Heart left ventricle (tissue), 16 donors: ENCODE data around the gene SCNN1G. TPM values are rescaled to one million over a fixed set of nuclear protein-coding genes. Genes with fewer than 3 reads are reported as not detected.

Experiments used
- ATAC-seq, 4 donors: fragments of 200-7000 bp; cut with Tn5 transposase; one replicate each; pipeline ENCODE4 v1.9.1; 2020 to 2022; ENCODE audit warnings: moderate library complexity in 4 of 4, mild to moderate bottlenecking in 3 of 4, moderate number of reproducible peaks in 1 of 4
- DNase-seq, 5 donors: peaks; one replicate each; pipeline ENCODE4 v3.0.0-alpha.2; 2020
- H3K27ac ChIP-seq, 12 donors: fragments of 200-600 bp; sonication (generic) in 4 of 12; one replicate each; pipeline versions ENCODE4 v1.5.0 to v1.8.0; 2016 to 2022; ENCODE audit warnings: mild to moderate bottlenecking in 2 of 12
- H3K27me3 ChIP-seq, 9 donors: fragments of 200-600 bp; sonication (generic) in 2 of 9; one replicate each; pipeline versions ENCODE4 v1.5.1 to v1.8.0; 2016 to 2022; ENCODE audit warnings: mild to moderate bottlenecking in 3 of 9
- H3K36me3 ChIP-seq, 9 donors: fragments of 200-600 bp; sonication (generic) in 2 of 9; one replicate each; pipeline versions ENCODE4 v1.5.0 to v1.8.0; 2018 to 2022; ENCODE audit warnings: mild to moderate bottlenecking in 2 of 9
- H3K4me1 ChIP-seq, 12 donors: fragments of 200-600 bp; sonication (generic) in 4 of 12; one replicate each; pipeline versions ENCODE4 v1.5.0 to v1.8.0; 2016 to 2022; ENCODE audit warnings: mild to moderate bottlenecking in 3 of 12
- H3K4me3 ChIP-seq, 12 donors: fragments of 200-600 bp; sonication (generic) in 4 of 12; one replicate each; pipeline versions ENCODE4 v1.5.0 to v1.8.0; 2017 to 2022; ENCODE audit warnings: mild to moderate bottlenecking in 9 of 12, moderate library complexity in 4 of 12
- H3K9me3 ChIP-seq, 12 donors: fragments of 200-600 bp; sonication (generic) in 4 of 12; one replicate each; pipeline versions ENCODE4 v1.5.0 to v1.8.0; 2016 to 2022; ENCODE audit warnings: mild to moderate bottlenecking in 1 of 12
- CTCF ChIP-seq, 12 donors: fragments of 200-600 bp; sonication (generic) in 4 of 12; IDR thresholded peaks; one replicate each; pipeline versions ENCODE4 v1.5.0 to v1.8.0; 2018 to 2022; ENCODE audit warnings: antibody characterized with exemption in 12 of 12, mild to moderate bottlenecking in 5 of 12
- POLR2A ChIP-seq, 2 donors: fragments of 450-650 bp; IDR thresholded peaks; one replicate each; pipeline ENCODE4 v1.6.1; 2017; ENCODE audit warnings: antibody characterized with exemption in 2 of 2, mild to moderate bottlenecking in 2 of 2, moderate library complexity in 2 of 2
- WGBS, 4 donors: extraction: QIAGEN DNeasy Blood & Tissue Kit in 2 of 4; methylation state at CpG; one replicate each; pipeline versions ENCODE4 v1.1.5 to v1.1.7; 2013 to 2018; 5-methylcytosine and 5-hydroxymethylcytosine counted together
- intact Hi-C, 10 donors: fragments of 100-400 bp; cut with DNase I; formaldehyde crosslinking; loops; one replicate each; pipeline versions ENCODE4 v1.11.1 to v1.14.2; 2022
- polyA plus RNA-seq, 2 donors: library from polyadenylated mRNA; stranded (reverse); fragments of 200-250 nt; gene quantifications; one replicate each; pipeline ENCODE4 v1.2.3, GENCODE V29; 2013
- total RNA-seq, 9 donors: library from RNA; depleted of rRNA in 2 of 9; stranded (reverse); fragments of >200 nt in 2 of 9; fragmentation: NEBNext Ultra II Directional in 3 of 9; extraction: Animal tissue kit (Norgen Biotek cat#: 25700) in 3 of 9; gene quantifications; one replicate each; pipeline versions ENCODE4 v1.1.0 to v1.2.4, GENCODE V29; 2016 to 2023
- donor health status: ischemic (EF 13 %, LVEDD 7.1; RV severe dilation, severe dysfunction).
- donor health status: healthy with polysubstance abuse.
- donor health status: DM: no; HTN: yes; CAD: no.
- donor health status: DM: no; HTN: no; CAD: no.
- donor health status: ischemic (EF 25% LVEDD 6.9; RV normal size, moderate dysfunction).
- donor health status: ischemic (EF 25% LVEDD 5.7; RV mildly dilated, moderate dysfunction).
- donor health status: healthy.
- donor health status: DM: yes; HTN: yes; CAD: no.
- donor health status: ischemic (EF 35%, LVEDD 5.7; RV mildly dilated, moderate dysfunction).
- donor health status: nonischemic (EF 11% LVEDD 7.7; RV severe dilation, severe dysfunction).
- donor health status: DM: yes; HTN: yes; CAD: no.
- donor health status: PGD.
- donor health status: ischemic (EF 29% LVEDD 5.4; RV normal size, mild dysfunction).
- donor health status: nonischemic (EF 23%, LVEDD 6.1; RV moderate dilation, normal function).

Gene SCNN1G
- total and polyA plus RNA-seq, 11 donors, result 0.03 to 0.20 (median 0.12) TPM; not detected in 7

- DNase-seq, result no peak
- intact Hi-C loops, result no loop called here
- 81 to 93% (median 87%) methylated on average over 4 of the region's 4 CpGs for WGBS, 4 donors
These were observed 52.6 kb downstream of the SCNN1G start for GRCh38 chr16:23235176-23235575.

GRCh38 chr16:23236983-23237382 lies 54.4 kb downstream of the SCNN1G start:
- intact Hi-C loops, result no loop called here
- H3K4me1 ChIP-seq, result no peaks in the 10 kb centered on the region
- 91 to 100% (median 92%) methylated on average over 1 of the region's 1 CpG for WGBS, 4 donors

More at GRCh38 chr16:23235176-23235575, 52.6 kb downstream of the SCNN1G start:
- no peak for ATAC-seq
- TF ChIP-seq POLR2A (IDR thresholded peaks at IDR 0.05), result no peak
- no peak for TF ChIP-seq CTCF (IDR thresholded peaks at IDR 0.05)
- no peaks in the 10 kb centered on the region for H3K36me3 ChIP-seq
- no peaks in the 10 kb centered on the region for H3K27me3 ChIP-seq
- H3K4me1 ChIP-seq, result no peaks in the 10 kb centered on the region
- no peak overlapping the region for H3K4me3 ChIP-seq
- no peaks in the 10 kb centered on the region for H3K9me3 ChIP-seq
- H3K27ac ChIP-seq, result no peak overlapping the region

DNA sequence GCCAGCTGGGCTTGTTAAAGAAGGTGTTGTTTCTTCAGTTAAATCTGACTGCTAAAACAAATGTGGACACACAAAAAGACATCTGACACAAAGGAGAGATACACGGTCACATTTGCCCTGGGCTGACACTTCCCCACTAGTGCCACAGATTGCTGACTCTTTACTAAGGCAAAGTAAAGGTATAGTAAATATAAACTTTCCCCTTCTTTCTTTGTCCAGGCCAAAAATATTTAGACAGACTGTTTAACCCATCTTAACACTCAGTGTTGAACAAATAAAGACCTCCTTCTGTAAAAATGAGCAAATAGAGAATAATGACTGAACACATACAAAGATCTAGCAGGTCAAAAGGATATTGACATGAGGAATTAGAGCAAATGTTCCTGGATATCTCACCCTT lies 58.4 kb downstream of the SCNN1G start:
- whole genome bisulfite sequencing, 4 donors, result 67 to 78% (median 74%) methylated on average over 1 of the region's 1 CpG
- no peak overlapping the region for H3K27ac ChIP-seq
- intact Hi-C loops, result loop anchor here in 1 of 10 donors (10.0 kb wide), 1 partner anchor 56 kb away; the partner anchor contains the start of gene SCNN1G
- H3K4me3 ChIP-seq, result no peak overlapping the region
- no peaks in the 10 kb centered on the region for H3K36me3 ChIP-seq
- no peaks in the 10 kb centered on the region for H3K27me3 ChIP-seq
- ATAC-seq (no peak), DNase-seq (no peak)
- H3K9me3 ChIP-seq, result peaks cover 0 to 10% (median 0%) of the 10 kb centered on the region in 12 donors
- TF ChIP-seq CTCF (IDR thresholded peaks at IDR 0.05) (no peak), POLR2A (IDR thresholded peaks at IDR 0.05) (no peak)
- peaks cover 0 to 6% (median 0%) of the 10 kb centered on the region in 12 donors for H3K4me1 ChIP-seq

More at GRCh38 chr16:23236983-23237382, 54.4 kb downstream of the SCNN1G start:
- ATAC-seq (no peak), DNase-seq (no peak)
- no peak for TF ChIP-seq POLR2A (IDR thresholded peaks at IDR 0.05)
- TF ChIP-seq CTCF (IDR thresholded peaks at IDR 0.05), result no peak
- no peak overlapping the region for H3K4me3 ChIP-seq
- H3K27ac ChIP-seq, result no peak overlapping the region
- no peaks in the 10 kb centered on the region for H3K27me3 ChIP-seq
- H3K9me3 ChIP-seq, result no peaks in the 10 kb centered on the region
- no peaks in the 10 kb centered on the region for H3K36me3 ChIP-seq

DNA sequence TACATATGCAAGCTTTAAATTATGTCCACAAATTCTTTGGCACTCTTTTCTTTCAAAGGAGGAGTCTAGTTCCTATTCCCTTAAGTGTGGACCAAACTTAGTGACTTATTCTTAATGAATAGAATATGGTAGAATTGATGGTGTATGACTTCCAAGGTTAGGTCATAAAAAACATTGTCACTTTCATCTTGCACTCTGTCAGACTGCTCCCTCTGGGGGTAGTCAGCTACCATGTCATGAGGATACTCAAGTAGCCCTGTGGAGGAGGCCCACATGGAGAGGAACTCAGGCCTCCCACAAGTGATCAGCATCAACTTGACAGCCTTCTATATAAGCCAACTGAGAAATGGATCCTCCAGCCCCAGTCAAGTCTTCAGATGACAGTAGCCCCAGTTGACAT lies 61.6 kb downstream of the SCNN1G start:
- Histone ChIP-seq H3K4me1 (peaks cover 0 to 15% (median 0%) of the 10 kb centered on the region in 12 donors), H3K27ac (no peak overlapping the region), H3K27me3 (no peaks in the 10 kb centered on the region), H3K36me3 (no peaks in the 10 kb centered on the region), H3K4me3 (no peak overlapping the region), H3K9me3 (peaks cover 0 to 10% (median 0%) of the 10 kb centered on the region in 12 donors)
- ATAC-seq (no peak), DNase-seq (no peak)
- intact Hi-C loops, result loop anchor here in 1 of 10 donors (10.0 kb wide), 1 partner anchor 59 kb away; the partner anchor contains the start of gene SCNN1G
- TF ChIP-seq CTCF (IDR thresholded peaks at IDR 0.05) (no peak), POLR2A (IDR thresholded peaks at IDR 0.05) (no peak)
